Tibial nerve (tissue), 4 donors: Measurements from ENCODE around the gene HECTD2. TPM values are rescaled to one million over a fixed set of nuclear protein-coding genes. Genes with fewer than 3 reads are reported as not detected.
A peak's percentile ranks its signal among the peaks of the same experiment; 100 is the strongest.
"Not testable (repeated sequence)": the region's sequence is repeated elsewhere in the genome, so short reads cannot be mapped to it uniquely, and the experiment has no call there.

Source experiments
- DNase-seq, 2 donors: peaks; one replicate each; pipeline ENCODE4 v3.0.0-alpha.2; 2019; ENCODE audit warnings: low spot score in 2 of 2
- H3K27ac ChIP-seq, 4 donors: fragments of 200-600 bp; sonication (generic) in 3 of 4; one replicate each; pipeline ENCODE4 v1.5.1; 2017 to 2019; ENCODE audit warnings: mild to moderate bottlenecking in 1 of 4
- H3K27me3 ChIP-seq, 2 donors: fragments of 200-600 bp; sonication (generic) in 1 of 2; one replicate each; pipeline versions ENCODE4 v1.5.1 to v1.6.0; 2017 to 2019
- H3K36me3 ChIP-seq, 3 donors: fragments of 200-600 bp; sonication (generic); one replicate each; pipeline ENCODE4 v1.5.1; 2018 to 2019
- H3K4me1 ChIP-seq, 4 donors: fragments of 200-600 bp; sonication (generic) in 3 of 4; one replicate each; pipeline ENCODE4 v1.5.1; 2017 to 2019
- H3K4me3 ChIP-seq, 4 donors: fragments of 200-600 bp; sonication (generic) in 3 of 4; one replicate each; pipeline ENCODE4 v1.5.1; 2017 to 2019; ENCODE audit warnings: mild to moderate bottlenecking in 1 of 4, moderate library complexity in 1 of 4
- H3K9me3 ChIP-seq, 4 donors: fragments of 200-600 bp; sonication (generic) in 3 of 4; one replicate each; pipeline ENCODE4 v1.5.1; 2017 to 2019
- CTCF ChIP-seq, 5 experiments: fragments of 200-600 bp in 3 of 5; fragments of 450-650 bp in 2 of 5; sonication (generic) in 3 of 5; IDR thresholded peaks; one replicate each; pipeline ENCODE4 v1.5.1; 2016 to 2019; ENCODE audit warnings: antibody characterized with exemption in 5 of 5, mild to moderate bottlenecking in 3 of 5, moderate library complexity in 2 of 5
- EP300 ChIP-seq, 2 donors: sonication (generic); formaldehyde crosslinking; IDR thresholded peaks; one replicate each; pipeline ENCODE4 v1.6.1; 2017; ENCODE audit warnings: antibody characterized with exemption in 2 of 2, mild to moderate bottlenecking in 1 of 2
- POLR2A ChIP-seq, 2 donors: fragments of 450-650 bp; IDR thresholded peaks; one replicate each; pipeline ENCODE4 v1.6.1; 2017; ENCODE audit warnings: antibody characterized with exemption in 2 of 2, mild to moderate bottlenecking in 2 of 2, moderate library complexity in 2 of 2
- WGBS, 2 donors: methylation state at CpG; one replicate each; pipeline ENCODE4 v1.1.5; 2018; 5-methylcytosine and 5-hydroxymethylcytosine counted together
- total RNA-seq, 4 donors: library from RNA; depleted of rRNA; stranded (reverse); fragments of >200 nt; gene quantifications; one replicate each; pipeline ENCODE4 v1.1.0, GENCODE V29; 2016

The HECTD2 gene
- total RNA-seq, 4 donors from 2014 or later, result 23.5 to 33.4 (median 26.1) TPM

GRCh38 chr10:91367558-91367957, 42.6 kb upstream of the HECTD2 start:
- no peak for TF ChIP-seq CTCF (IDR thresholded peaks at IDR 0.05)
- TF ChIP-seq POLR2A (IDR thresholded peaks at IDR 0.05), result no peak
- no peak for TF ChIP-seq EP300 (IDR thresholded peaks at IDR 0.05)
- Histone ChIP-seq H3K36me3 (no peaks in the 10 kb centered on the region), H3K4me1 (no peaks in the 10 kb centered on the region), H3K9me3 (peaks cover 0 to 4% (median 0%) of the 10 kb centered on the region in 4 donors), H3K4me3 (no peak overlapping the region), H3K27ac (no peak overlapping the region), H3K27me3 (no peaks in the 10 kb centered on the region)
- 73 to 81% methylated on average over 2 of the region's 2 CpGs for WGBS, 2 donors
- no peak for DNase-seq

GRCh38 chr10:91369978-91370589, 40.1 kb upstream of the HECTD2 start:
- H3K27ac ChIP-seq, DNase-seq: not testable (repeated sequence)
- 90% methylated on average over 6 of the region's 6 CpGs for WGBS, 2 donors

GRCh38 chr10:91374052-91374451, 36.1 kb upstream of the HECTD2 start:
- no peak for TF ChIP-seq EP300 (IDR thresholded peaks at IDR 0.05)
- TF ChIP-seq CTCF (IDR thresholded peaks at IDR 0.05), result no peak
- TF ChIP-seq POLR2A (IDR thresholded peaks at IDR 0.05), result no peak
- Histone ChIP-seq H3K27ac (no peak overlapping the region), H3K9me3 (peaks cover 0 to 36% (median 9%) of the 10 kb centered on the region in 4 donors), H3K4me1 (no peaks in the 10 kb centered on the region), H3K4me3 (no peak overlapping the region), H3K36me3 (no peaks in the 10 kb centered on the region), H3K27me3 (no peaks in the 10 kb centered on the region)
- DNase-seq, result no peak

More at GRCh38 chr10:91369978-91370589, 40.1 kb upstream of the HECTD2 start:
- peak in 2 of 5 experiments; percentile 14 to 38 for TF ChIP-seq CTCF (IDR thresholded peaks at IDR 0.05)
- not testable (repeated sequence) for H3K4me1 ChIP-seq, H3K27me3 ChIP-seq, H3K36me3 ChIP-seq, H3K4me3 ChIP-seq
- H3K9me3 ChIP-seq, result peaks cover 0 to 26% (median 9%) of the 10 kb centered on the region in 4 donors

- Histone ChIP-seq H3K4me3 (no peak overlapping the region), H3K27me3 (no peaks in the 10 kb centered on the region), H3K9me3 (peaks cover 0 to 28% (median 9%) of the 10 kb centered on the region in 4 donors), H3K36me3 (no peaks in the 10 kb centered on the region), H3K4me1 (peaks cover 0 to 4% (median 0%) of the 10 kb centered on the region in 4 donors), H3K27ac (no peak overlapping the region)
- DNase-seq, result no peak
- TF ChIP-seq EP300 (IDR thresholded peaks at IDR 0.05), result no peak
These were observed 32.1 kb upstream of the HECTD2 start for GRCh38 chr10:91378061-91378460.

- no peak overlapping the region for H3K4me3 ChIP-seq
- 57 to 61% methylated on average over 3 of the region's 3 CpGs for WGBS, 2 donors
- H3K36me3 ChIP-seq, result no peaks in the 10 kb centered on the region
- TF ChIP-seq EP300 (IDR thresholded peaks at IDR 0.05) (no peak), POLR2A (IDR thresholded peaks at IDR 0.05) (no peak), CTCF (IDR thresholded peaks at IDR 0.05) (no peak)
- DNase-seq, result no peak
- peaks cover 0 to 2% (median 0%) of the 10 kb centered on the region in 4 donors for H3K9me3 ChIP-seq
- no peaks in the 10 kb centered on the region for H3K27me3 ChIP-seq
- no peak overlapping the region for H3K27ac ChIP-seq
- peaks cover 0 to 4% (median 0%) of the 10 kb centered on the region in 4 donors for H3K4me1 ChIP-seq
These were observed 29.3 kb upstream of the HECTD2 start for GRCh38 chr10:91380873-91381256.
